ENCODE data around the gene SMIM10.

GRCh38 chrX:134948333-134949241, 42.2 kb upstream of the SMIM10 start:
- TF ChIP-seq REST (IDR thresholded peaks at IDR 0.05; ENCODE audit: insufficient read depth in 1 of 2, low read depth in 2 of 2, low read length in 2 of 2) = no peak
- TF ChIP-seq SIN3A (IDR thresholded peaks at IDR 0.05; ENCODE audit: borderline replicate concordance, insufficient read depth, low read length) = no peak
- no peak for TF ChIP-seq FOXP2 (optimal IDR thresholded peaks at IDR 0.05; ENCODE audit: borderline replicate concordance, extremely low read depth, extremely low read length, insufficient read depth)
- TF ChIP-seq POLR2AphosphoS5 (IDR thresholded peaks at IDR 0.05; ENCODE audit: low read depth, low read length) = no peak
